HG03469 (cell line): ENCODE data around the gene CDC42BPB.

Experiments used
- ATAC-seq: cut with Tn5 transposase; IDR thresholded peaks from one replicate; pipeline ENCODE4 v1.9.1; 2021; ENCODE audit warnings: mild to moderate bottlenecking, moderate library complexity, moderate number of reproducible peaks; ENCODE audit not compliant: unreplicated experiment

Gene CDC42BPB

DNA sequence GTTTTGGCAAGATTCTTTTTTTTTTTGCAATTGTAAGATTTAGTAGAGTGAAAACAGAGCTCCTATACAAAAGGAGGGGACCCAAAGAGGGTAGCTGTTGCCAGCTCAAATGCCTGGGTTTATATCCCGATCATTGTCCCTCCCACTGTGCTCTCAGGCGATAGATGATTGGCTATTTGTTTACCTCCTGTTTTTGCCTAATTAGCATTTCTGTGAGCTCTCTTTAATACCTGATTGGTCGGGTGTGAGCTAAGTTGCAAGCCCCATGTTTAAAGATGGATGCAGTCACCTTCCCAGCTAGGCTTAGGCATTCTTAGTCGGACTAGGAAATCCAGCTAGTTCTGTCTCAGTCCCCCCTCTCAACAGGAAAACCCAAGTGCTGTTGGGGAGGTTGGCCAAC lies 39.0 kb upstream of the CDC42BPB start:
- no peak for ATAC-seq

DNA sequence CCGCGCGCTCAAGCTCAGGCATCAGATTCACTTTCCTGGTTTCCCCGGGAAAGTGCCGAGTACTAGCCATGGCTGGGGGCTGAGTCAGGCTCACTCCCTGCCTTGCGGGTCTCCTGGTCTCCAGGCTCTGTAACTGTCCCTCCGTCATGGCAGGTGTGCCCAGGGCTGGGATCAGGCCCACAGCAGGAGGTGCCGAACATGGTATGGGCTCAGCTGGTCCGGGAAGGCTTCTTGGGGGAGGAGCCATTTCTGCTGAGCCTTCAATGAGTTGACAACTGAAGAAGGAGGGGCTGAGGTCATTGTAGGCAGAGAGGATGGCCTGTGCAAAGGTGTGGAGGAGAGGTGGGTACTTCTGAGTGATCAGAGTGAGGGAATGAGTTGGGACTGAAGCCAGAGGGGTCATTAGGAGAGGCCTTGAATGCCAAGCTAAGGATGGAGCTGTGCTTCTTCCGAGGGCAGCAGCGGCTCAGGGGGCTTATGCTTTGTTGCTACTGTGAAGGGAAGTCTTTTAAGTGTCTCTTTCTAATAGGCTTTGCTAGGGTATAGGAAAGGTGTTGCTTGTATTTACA lies 37.9 kb upstream of the CDC42BPB start:
- no peak for ATAC-seq

DNA sequence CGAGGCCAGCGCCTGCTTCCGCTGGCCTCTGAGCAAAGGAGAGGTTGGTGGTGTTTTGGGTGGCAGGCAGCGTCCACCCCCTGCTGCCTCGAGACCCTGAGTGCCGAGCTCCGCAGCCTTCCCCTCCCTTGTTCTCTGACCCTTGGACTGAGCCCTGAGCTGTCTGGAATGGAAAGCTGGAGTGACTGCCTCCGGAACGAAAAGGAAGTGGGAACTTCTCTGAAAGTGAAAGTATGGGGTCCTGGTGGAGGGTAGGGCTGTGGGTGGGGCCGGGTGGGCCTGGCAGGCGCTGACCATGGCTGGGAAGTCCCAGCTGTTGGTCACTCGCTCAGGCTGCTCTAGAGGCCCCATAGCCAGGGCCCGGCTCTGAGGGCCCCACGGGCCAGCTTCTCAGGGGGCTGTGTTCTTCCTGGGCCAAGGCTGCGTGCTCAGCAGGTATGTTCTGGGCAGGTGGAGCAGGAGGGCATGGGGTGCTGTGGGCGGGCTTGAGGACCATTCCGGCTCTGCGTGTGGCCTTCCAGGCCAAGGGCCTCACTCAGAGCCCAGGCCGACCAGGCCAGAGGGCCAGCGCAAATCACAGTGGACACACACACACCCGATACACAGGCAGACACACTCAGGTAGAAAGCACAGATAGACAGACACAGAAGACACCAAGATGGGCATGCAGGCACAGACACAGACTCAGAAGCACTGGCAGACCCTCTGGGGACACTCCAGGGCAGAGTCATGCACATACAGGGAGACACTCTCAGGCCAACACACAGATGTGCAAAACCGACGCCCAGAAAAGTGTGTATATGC lies 37.3 kb upstream of the CDC42BPB start, which contains the start of gene EXOC3L4:
TSS of gene EXOC3L4 (plus strand) at position 320 of the 804 bp plus-strand sequence. CDS start 5,495 bp downstream, outside the sequence.
- ATAC-seq: no peak

DNA sequence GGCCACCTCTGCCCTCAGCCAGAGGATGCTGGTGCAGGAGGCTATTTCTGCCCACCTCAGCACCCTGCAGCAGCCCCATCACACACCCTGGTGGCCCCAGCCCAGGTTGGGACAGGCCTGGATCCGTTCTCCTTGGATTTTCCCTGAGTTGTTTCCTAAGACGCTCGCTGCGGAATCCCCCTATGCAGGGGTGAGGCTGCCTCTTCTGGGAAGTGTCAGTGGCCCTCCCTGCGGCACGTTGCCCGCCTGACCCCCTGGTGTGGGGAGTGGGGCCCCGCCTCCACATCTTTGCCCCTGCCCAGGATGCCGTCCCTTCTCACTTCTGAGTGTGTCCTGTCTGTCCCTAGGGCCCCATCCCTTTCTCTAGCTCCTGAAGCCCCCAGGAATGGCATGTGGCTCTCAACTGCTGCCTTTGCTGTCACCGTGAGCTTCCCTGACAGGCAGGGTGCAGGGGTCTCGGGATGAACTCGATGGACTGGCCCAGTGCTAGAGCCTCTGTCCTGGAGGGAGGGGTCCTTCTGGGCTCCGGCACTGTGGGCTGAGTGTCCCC lies 36.6 kb upstream of the CDC42BPB start:
- ATAC-seq: no peak

DNA sequence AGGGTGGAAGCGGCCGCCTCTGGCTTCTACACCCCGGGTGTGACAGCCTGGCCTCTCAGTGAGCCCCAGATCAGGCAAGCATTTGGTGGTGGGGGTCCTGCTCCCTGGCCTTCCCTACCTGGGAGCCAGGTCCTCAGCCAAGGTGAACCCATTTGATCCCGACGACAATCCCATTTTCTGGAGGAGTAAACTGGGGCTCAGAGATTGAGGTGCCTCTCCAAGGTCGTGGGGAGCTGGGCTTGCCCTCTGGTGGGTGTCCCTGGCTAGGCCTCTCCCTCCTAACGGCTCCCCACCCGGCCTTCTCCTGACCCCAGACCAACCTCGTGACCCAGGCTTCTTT lies 34.5 kb upstream of the CDC42BPB start:
- ATAC-seq: no peak

DNA sequence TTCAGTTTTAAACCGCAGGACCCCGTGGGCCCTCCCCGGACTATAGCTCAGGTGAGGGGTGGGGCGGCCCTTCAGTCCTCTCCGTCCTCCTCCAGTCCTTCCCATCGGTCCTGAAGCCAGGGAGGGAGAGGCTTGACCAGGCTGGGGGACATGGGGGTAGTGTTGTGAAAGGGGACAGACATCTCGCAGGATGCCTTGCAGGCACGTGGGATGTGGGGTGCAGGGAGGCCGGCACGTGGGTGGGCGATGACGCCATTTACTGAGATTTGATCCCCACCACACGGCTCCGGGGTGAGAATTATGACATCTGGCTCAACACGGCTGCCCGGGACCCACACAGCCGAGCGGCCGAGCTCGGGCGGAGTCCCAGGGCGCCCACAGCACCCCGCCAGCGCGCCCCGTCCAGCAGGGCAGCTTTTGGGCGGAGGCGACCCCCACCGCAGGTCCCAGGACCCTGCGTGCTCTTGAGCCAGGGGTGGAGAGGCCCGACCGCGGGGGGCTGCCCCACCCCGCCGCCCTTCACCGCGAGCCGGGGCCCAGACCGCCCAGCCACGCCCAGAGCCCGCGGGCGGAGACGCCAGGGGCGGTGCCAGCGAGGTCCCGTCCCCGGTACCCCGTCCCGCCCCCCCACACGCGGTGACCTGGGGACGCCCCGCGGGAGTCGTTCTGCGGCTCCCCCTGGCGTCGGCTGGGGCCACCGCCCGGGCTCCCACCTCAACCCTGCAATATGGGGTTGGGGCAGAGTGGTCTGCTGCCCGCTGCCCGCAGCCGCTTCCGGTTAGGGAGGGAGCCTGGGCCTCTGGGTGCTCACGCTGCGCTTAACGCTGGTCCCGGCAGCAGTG lies 33.9 kb upstream of the CDC42BPB start:
- ATAC-seq: peak; percentile 53

DNA sequence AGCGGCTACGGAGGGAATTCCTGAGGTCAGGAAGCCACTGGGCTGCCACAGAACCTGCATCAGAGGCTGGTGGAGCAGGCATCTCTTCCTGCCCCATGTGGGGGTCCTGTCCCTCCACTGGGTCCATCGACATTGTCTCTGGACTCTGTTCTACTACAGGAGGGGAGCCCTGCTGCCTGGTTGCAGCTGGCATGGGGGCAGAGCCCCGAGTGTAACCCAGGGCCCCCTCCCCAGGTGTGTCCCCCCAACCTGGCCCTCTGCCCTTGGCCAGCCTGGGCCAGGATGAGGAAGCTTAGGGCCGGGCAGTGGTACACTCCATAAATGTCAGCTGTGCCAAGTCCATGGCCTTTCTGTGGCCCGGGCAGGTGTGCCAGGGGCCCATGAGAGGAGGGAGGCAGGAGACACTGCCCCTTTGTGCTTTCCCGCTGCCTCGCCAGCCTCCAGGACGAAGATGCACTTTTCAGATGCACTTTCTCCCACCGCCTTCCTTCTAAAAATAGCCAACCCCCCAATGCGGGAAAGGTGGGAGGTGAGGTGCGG lies 33.2 kb upstream of the CDC42BPB start:
- ATAC-seq: no peak

DNA sequence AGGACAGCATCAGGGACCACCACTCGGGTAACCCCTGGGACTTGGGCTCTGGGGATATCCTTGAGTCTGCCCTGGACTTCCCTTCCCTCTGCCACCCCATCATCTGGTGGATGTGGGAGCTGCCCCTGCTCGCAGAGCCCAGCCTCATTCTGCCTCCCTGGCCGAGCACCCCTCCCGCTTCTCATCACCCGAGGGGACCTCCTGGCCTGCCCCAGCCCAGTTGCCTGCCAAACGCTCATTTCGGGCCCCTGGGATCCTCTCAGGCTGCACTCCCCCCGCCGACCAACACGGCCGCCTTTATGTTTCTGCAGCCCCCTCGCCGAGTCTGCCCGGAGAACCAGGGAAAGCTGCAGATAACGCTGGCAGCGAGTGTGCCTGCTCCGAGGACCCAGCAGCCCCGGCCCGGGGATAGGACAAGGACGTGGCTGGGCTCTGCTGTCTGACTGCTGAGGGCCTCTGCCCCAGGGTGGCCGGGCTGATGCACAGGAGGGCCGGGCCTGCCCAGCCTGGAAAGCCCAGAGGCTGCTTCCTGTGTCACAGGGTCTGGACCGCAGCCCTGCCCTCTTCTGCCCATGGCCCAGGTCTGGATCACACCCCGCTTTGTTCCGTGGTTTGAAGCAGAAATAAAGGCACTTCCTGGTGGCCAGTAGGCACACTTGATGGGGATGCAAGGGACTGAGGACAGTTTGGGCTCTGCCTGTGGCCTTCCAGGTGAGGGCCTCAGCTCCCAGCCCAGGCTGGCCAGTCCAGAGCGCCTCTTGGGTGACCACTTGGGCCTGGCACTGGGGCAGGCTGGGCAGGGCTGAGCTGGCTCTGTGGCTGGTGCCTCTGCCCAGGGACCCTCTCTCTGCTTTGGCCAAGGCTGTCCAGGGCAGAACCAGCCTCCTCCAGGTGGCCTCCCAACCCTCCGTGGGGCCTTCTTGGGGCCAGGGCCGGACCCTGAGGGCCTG lies 32.3 kb upstream of the CDC42BPB start:
- ATAC-seq: no peak

DNA sequence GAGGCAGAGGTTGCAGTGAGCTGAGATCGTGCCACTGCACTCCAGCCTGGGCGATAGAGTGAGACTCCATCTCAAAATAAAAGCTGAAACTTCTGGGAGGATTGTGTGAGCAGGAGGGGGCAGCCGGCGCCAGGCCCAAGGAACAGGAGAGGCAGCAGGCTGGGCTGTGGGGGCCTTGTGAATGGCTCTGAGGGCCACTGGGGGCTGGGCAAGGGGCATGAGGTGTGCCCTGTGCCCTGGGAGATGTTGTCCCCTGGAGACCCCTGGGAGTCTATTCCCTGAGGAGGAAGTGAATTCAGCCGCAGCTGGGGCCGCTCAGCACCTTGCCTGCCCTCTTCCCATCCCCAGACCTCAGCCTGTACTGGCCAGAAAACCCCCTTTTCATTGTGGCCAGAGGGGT lies 31.6 kb upstream of the CDC42BPB start:
- no peak for ATAC-seq

DNA sequence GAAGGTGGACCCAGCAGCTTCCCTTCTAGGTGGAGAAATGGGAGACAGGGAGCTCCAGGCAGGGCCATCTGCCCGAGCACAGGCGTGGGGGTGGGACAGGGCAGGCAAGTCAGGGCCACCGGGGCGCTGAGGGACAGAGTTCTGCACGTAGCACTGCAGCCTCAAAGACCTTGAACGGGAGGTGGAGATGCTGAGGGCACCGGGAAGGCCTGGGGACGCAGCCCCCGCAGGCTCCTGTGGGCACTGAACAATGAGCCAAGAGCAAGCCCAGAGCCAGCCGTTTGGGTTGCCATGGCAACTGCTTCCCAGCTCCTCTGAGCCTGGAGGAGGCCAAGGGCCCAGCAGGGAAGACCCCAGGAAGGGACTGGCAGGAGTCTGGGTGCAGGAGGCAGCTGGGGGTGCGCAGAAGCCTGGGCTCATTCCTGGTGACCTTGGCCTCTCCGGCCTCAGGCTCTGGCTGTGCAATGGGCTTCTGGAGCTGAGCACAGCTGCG lies 30.0 kb upstream of the CDC42BPB start:
- no peak for ATAC-seq

DNA sequence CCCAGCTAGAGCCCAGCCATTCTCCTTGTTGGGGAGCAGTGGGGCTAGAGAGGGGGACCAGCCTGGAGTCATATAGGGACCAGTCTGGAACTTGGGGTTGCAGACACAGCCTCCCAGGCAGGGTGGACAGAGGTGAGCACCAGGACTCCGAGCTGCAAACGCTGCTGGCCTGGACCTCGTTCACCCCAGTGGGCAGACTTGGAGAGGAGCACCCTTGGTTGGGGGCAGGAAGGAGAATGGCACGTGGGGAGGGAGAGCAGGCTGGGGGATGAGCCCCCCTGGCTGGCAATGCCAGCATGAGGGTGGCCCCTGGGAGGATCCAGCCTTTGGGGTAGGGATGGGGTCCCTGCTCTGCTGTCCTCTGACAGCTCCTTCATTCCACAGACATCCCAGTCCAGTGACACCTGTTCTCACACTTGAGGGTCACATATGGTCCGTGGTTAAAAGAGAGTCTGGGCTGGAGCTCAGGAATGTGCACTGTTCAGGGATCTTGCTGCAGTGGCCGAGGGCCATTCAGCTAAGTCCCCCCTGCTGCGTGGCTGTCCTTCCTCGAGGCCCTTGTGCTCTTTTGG lies 29.5 kb upstream of the CDC42BPB start:
- no peak for ATAC-seq

DNA sequence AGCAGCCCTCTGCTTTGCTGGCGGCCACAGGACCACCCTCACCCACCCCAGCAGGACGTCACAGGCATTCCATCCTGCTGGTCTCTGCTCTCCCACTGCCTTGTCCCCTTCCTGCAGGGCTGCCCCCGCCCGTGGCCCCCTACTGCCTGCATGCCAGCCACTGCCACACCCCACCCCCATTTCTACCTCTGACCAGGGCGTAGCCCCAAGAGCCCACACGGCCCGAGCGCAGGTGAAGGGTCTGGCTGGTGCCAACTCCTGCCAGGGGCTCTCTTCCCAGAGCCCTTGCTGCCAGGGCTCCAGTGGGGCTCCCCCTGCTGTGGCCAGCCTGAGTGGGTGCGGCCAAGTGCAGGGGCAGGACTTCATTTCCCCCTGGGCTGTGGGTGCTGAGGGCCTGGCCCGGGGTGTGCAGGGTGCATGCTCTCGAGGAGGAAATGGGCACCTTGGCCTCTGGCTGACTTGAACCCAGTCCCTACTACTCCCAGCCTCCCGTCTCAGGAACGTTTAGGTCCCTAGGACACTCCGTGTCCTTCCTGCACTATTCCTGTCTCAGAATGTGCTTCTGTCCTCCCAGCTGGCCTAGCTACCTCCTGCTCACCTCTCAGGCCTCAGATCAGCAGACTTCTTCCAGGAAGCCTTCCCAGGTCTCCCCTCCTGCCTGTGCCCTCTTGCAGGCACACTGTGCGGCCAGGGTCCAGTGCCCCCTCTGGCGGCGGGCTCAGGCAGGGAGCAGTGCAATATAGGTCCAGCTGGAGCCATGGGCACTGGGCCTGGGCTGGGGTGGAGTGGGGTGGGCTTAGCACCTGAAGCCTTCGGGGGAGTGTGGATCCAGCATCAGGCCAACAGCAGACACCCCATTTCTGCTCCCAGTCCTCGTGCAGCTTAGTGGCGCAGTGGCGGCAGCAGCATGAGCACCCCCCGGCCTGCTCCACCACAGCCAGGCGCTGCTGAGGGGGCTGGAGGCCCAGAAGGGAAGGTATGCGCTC lies 28.1 kb upstream of the CDC42BPB start:
- no peak for ATAC-seq

DNA sequence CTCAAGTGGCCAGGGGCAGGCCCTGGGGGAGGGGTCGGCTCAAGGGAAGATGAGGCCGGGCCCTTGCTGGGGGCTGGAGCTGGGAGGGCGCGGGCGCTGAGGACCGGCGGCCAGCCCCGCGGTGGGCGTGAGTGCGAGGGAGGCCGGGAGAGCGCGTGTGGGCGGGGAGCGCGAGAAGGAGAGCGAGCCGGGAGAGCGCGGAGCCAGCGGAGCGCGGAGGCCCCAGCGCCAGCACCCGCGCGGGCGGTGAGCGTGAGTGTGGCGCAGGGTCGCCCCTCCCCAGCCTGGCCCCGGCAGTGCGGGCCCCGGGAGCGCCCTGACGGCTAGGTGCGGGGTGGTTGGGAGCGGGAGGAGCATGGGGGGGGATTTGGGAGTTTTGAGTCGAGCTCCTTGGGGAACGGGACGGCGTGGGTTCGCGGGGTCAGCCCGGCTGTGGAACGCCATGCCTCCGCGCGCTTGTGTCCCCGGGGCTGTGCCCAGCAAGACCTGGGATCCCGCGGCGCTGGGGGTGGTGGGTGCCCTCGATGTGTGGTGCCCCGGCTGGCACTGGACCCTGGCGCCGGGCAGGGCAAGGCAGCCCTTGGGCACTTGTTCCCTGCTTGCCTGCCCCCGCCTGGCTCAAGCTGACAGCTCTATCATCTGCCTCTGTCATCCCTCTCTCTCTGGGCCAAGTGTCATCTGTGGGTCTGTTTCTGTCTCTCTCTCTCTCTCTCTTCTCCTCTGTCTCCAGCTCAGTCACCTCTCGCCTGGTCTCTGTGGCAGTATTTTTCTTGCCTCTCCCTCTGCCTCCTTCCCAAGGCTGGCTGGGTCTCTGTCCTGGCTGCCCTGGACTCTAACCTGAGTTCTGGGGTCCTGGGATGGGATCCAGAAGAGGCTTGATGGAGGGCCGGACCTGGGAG lies 26.9 kb upstream of the CDC42BPB start, which contains the start of gene LBHD2:
TSS of gene LBHD2 (plus strand) at position 190 of the 899 bp plus-strand sequence. CDS start 1,803 bp downstream, outside the sequence.
- no peak for ATAC-seq

DNA sequence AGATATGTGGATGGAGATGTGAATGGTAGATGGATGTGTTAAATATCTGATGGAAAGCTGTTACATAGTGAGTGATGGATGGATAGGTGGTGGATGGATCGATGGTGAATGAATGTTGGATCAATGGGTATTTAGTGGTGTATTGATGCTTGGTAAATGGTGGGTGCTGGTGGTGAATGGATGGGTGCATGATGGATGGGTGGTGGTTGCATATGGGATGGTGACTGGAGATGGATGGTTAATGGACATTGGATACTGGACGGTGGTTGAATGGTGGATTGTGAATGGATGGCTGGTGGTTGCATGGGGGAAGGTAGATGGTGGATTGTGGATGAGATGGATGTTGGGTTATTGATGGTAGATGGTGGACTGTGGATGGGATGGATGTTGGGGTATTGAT lies 24.6 kb upstream of the CDC42BPB start:
- ATAC-seq: no peak

DNA sequence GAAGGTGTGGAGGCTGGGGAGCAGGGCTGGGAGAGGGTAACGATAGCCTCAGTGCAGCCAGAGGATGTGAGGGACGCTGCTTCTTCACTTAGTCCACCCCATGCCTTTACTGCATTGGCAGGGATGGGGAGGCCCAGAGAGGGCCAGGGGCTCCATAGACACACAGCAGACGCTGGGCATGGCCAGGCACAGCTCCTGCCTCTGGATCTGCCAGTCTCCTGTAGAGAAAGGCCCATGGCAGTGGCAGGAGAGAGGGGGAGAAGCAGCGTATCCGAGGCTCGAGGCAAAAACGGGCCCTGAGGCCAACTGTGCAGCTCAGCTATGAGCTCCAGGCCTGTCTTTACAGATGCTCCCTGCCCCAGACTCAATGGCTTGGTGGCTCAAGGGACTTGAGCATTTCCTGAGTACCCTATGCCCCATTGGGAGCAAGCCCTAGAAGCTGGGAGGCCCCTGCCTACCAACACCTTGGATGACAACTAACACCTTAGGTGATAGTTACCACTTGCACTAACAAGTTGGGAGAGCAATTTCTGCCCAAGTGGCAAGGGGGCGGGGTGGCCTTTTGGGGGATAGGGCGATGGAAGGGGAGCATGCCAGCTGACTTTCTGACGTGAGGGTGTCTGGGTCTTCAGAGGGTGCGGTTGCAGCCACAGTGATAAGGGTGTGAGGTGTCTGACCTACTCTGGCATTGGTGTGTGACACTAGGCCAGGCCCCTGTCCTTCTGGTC lies 21.7 kb upstream of the CDC42BPB start:
- ATAC-seq: no peak

DNA sequence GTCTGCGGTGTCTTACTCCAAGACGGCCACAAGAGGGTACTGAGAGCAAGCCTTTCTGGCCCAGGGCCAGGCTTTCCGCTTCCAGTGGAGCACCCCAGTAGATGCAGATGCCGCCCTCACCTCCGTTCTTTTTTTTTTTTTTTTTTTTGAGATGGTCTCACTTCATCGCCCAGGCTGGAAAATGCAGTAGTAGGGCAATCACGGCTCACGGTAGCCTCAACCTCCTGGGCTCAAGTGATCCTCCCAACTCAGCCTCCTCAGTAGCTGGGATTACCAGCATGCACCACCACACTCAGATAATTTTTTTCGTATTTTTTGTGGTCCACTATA lies 21.0 kb upstream of the CDC42BPB start:
- no peak for ATAC-seq
